Thymus (tissue), 11 donors: ENCODE data around the gene ARHGAP10. TPM values are rescaled to one million over a fixed set of nuclear protein-coding genes. Genes with fewer than 3 reads are reported as not detected.

Experiments
- DNase-seq, 9 donors: peaks; one replicate each; pipeline ENCODE4 v3.0.0-alpha.2; 2013; ENCODE audit warnings: low spot score in 9 of 9, low read depth in 6 of 9, missing footprints in 1 of 9
- H3K27ac ChIP-seq, 2 donors: one replicate each; pipeline ENCODE4 v1.5.1; 2013; ENCODE audit warnings: control low read depth in 1 of 2, low read depth in 1 of 2, low read length in 1 of 2, mild to moderate bottlenecking in 1 of 2, moderate library complexity in 1 of 2
- H3K27me3 ChIP-seq, 2 donors: one replicate each; pipeline ENCODE4 v1.5.1; 2013; ENCODE audit warnings: low read length in 1 of 2; ENCODE audit not compliant: control insufficient read depth in 2 of 2, insufficient read depth in 1 of 2
- H3K36me3 ChIP-seq, 2 donors: one replicate each; pipeline ENCODE4 v1.5.1; 2013; ENCODE audit warnings: low read length in 1 of 2, mild to moderate bottlenecking in 1 of 2, moderate library complexity in 1 of 2; ENCODE audit not compliant: control insufficient read depth in 2 of 2, insufficient read depth in 2 of 2
- H3K4me1 ChIP-seq, 2 donors: one replicate each; pipeline ENCODE4 v1.5.1; 2013; ENCODE audit warnings: low read length in 2 of 2; ENCODE audit not compliant: control insufficient read depth in 2 of 2, insufficient read depth in 2 of 2
- H3K4me3 ChIP-seq, 2 donors: one replicate each; pipeline ENCODE4 v1.5.1; 2013; ENCODE audit warnings: low read length in 2 of 2, control low read depth in 1 of 2, mild to moderate bottlenecking in 1 of 2
- H3K9me3 ChIP-seq, 2 donors: one replicate each; pipeline ENCODE4 v1.5.1; 2013; ENCODE audit warnings: low read length in 1 of 2, mild to moderate bottlenecking in 1 of 2; ENCODE audit not compliant: control insufficient read depth in 2 of 2, insufficient read depth in 1 of 2
- WGBS: extraction: QIAGEN DNeasy Blood & Tissue Kit; methylation state at CpG from one replicate; pipeline ENCODE4 v1.1.7; 2013; 5-methylcytosine and 5-hydroxymethylcytosine counted together
- polyA plus RNA-seq: library from polyadenylated mRNA; stranded (reverse); fragments of 200-250 nt; gene quantifications from one replicate; pipeline ENCODE4 v1.2.3, GENCODE V29; 2013
- total RNA-seq: library from RNA; stranded (reverse); fragments of 120-200 nt; gene quantifications from one replicate; pipeline ENCODE4 v1.2.4, GENCODE V29; 2013
- donor health status: healthy.

The ARHGAP10 gene
- total and polyA plus RNA-seq, 2 donors, result 11.8 to 13.4 TPM

DNA sequence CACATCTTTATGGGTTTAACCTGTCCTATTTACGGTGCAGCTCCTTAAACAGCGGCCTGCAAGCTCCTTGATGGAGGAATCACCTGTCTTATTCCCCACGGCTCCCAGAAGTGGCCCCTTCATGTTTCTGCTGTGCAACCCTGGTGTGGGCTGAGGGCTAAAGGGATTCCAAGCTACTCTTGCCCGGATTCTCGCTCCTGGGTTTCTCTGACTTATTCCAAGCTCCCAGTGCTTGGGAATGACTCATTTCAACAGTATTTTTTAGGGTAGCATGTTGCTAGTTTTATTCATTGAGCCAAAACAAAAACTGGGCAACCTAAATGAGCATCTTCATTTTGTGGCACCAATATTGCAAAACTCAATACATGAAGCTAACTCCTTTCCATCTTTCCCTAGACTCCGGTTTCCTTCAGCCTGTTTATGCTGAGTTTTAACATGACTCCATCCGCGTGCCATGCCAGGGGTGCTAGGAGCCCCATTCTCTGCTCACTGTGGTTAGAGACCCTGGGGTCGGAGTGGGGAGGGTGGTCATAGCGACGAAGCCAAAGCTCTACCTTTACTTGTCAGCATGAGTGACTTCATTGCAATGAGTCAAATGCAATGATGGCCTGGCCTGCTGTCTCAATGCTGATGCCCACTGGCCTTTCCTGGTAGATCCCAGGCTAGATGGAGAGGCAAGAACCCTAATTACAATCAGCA is 360.6 kb downstream of the ARHGAP10 start:
- DNase-seq, result no peak
- H3K27ac ChIP-seq, result no peak overlapping the region
- H3K36me3 ChIP-seq, result no peaks in the 10 kb centered on the region
- no peaks in the 10 kb centered on the region for H3K9me3 ChIP-seq
- H3K4me3 ChIP-seq, result no peak overlapping the region
- H3K4me1 ChIP-seq, result no peaks in the 10 kb centered on the region
- 99% methylated on average over 11 of the region's 11 CpGs for WGBS
- no peaks in the 10 kb centered on the region for H3K27me3 ChIP-seq

DNA sequence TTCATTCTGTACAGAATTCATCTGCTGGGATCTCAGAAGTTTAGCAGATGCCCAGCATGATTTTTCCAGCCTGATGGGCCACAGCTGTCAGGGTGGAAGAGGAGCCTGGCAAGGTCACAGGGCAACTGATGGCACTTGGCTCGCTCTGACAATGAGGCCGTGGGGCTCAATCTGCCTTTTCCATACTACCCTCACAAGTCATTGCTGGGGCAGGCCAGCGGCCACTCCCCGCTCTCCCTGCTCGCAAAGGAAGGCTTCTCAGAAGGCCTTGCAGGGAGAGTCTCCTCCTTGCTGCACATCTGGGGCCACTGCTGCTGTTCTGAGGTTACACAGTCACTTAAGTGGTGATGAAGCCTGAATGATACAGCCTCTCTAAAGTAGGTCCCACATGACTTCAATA is 361.2 kb downstream of the ARHGAP10 start:
- Histone ChIP-seq H3K27me3 (no peaks in the 10 kb centered on the region), H3K9me3 (no peaks in the 10 kb centered on the region), H3K4me3 (no peak overlapping the region), H3K27ac (no peak overlapping the region), H3K36me3 (no peaks in the 10 kb centered on the region), H3K4me1 (no peaks in the 10 kb centered on the region)
- DNase-seq, result no peak
- WGBS, result over 99% methylated on average over 5 of the region's 5 CpGs

DNA sequence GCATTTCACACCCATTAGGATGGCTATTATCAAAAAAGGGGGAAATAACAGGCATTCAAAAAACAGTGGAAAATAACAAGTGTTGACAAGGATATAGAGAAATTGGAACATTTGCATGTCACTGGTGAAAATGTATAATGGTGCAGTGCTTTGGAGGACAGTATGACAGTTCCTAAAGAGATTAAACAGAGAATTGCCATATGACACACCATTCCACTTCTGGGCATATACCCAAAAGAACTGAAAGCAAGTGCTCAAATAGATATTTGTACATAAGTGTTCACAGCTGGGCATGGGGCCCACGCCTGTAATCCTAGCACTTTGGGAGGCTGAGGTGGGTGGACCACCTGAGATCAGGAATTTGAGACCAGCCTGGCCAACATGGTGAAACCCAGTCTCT is 362.3 kb downstream of the ARHGAP10 start:
- Histone ChIP-seq H3K27ac (no peak overlapping the region), H3K9me3 (no peaks in the 10 kb centered on the region), H3K4me3 (no peak overlapping the region), H3K36me3 (no peaks in the 10 kb centered on the region), H3K4me1 (no peaks in the 10 kb centered on the region), H3K27me3 (no peaks in the 10 kb centered on the region)
- no peak for DNase-seq
- 94% methylated on average over 1 of the region's 1 CpG for WGBS

DNA sequence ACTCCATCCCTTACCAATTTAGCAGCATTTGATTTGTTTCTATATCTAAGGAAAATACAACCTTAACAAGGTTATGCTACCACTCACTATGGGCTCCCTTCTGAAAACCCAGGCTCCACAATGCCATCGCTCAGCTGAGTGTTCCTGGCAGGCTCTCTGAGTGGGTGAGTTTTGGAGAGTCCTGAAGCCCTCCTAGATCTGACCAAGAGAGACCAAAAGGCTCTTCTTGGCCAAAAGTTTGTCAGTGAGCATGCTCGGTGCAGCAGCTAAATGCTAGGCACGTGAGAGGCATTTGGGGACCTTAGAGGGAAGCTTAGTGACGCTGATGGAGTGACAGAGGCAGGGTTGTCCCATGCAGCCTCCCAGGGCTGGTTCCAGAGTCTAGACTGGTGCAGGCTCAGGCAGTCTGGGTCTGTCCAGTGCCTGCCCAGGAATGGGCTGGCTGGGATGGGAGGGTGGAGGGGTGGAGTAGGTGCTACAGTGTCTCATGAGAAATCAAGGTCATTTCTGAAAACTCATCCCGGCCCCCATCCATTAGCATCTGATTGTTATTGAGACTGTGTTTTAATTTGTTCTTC is 363.5 kb downstream of the ARHGAP10 start:
- no peak overlapping the region for H3K27ac ChIP-seq
- no peaks in the 10 kb centered on the region for H3K4me1 ChIP-seq
- 98% methylated on average over 5 of the region's 5 CpGs for WGBS
- H3K36me3 ChIP-seq, result no peaks in the 10 kb centered on the region
- H3K9me3 ChIP-seq, result no peaks in the 10 kb centered on the region
- H3K4me3 ChIP-seq, result no peak overlapping the region
- H3K27me3 ChIP-seq, result no peaks in the 10 kb centered on the region
- DNase-seq, result no peak

DNA sequence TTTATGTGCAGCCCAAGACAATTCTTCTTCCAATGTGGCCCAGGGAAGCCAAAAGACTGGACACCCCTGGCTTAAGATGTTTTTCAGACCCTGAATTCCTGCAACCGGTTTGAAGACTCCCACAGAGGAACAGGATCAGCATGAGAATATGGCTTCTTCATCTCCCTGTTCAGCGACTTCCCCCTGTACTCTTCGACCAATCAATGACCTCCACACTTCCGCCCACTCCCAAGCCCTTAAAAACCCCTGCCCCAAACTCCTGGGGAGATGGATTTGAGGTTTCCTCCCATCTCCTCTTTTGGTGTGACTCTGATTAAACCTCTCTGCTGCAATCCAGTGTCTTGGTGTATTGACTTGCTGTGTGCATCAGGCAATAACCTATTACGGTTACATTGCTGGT is 365.9 kb downstream of the ARHGAP10 start:
- Histone ChIP-seq H3K4me1 (no peaks in the 10 kb centered on the region), H3K4me3 (no peak overlapping the region), H3K27me3 (no peaks in the 10 kb centered on the region), H3K9me3 (no peaks in the 10 kb centered on the region), H3K27ac (no peak overlapping the region), H3K36me3 (no peaks in the 10 kb centered on the region)
- 96% methylated on average over 5 of the region's 5 CpGs for WGBS
- no peak for DNase-seq

DNA sequence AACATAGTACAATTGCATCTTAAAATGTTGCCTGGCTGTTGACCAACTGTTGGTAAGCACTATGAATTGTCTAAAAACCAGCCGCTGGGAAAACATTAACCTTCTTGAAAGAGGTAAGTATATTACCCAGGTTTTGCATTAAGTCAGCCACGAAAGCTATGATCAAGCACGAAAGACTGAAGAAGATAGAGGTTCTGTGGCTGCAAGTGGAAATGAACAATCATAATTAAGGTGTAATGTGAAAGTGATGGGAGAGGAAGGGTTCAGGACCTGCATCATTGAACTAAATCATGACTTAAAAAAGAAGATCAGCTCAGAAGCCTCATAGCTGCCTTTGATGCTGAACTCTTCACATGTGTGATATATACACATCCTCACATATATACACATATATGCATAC is 369.3 kb downstream of the ARHGAP10 start:
- 64% methylated on average over 3 of the region's 3 CpGs for WGBS
- H3K4me3 ChIP-seq, result no peak overlapping the region

DNA sequence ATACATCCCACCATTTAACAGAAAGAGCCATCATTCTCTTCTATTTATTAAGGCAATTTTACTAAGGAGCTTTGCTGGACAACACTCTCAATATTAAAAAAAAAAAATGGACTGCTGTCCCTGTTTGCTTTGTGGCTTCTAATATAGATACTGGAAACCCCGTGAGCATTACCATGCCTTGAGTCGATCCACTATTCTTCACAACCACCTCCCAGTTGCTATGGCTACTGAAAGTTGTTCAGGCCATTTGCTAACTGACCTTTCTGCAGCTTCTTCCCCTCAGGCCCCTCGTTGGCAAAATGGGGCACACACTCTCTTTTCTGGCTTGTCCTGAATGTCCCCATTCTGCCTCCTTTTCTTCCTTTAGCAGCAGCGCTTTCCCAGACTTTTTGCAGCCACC is 369.9 kb downstream of the ARHGAP10 start:
- H3K27ac ChIP-seq, result no peak overlapping the region
- H3K9me3 ChIP-seq, result no peaks in the 10 kb centered on the region
- DNase-seq, result no peak
- no peaks in the 10 kb centered on the region for H3K4me1 ChIP-seq
- H3K4me3 ChIP-seq, result no peak overlapping the region
- 61% methylated on average over 4 of the region's 4 CpGs for WGBS
- H3K36me3 ChIP-seq, result no peaks in the 10 kb centered on the region
- H3K27me3 ChIP-seq, result no peaks in the 10 kb centered on the region

More for the DNA sequence above, 369.3 kb downstream of the ARHGAP10 start:
- no peak for DNase-seq
- Histone ChIP-seq H3K4me1 (no peaks in the 10 kb centered on the region), H3K27ac (no peak overlapping the region), H3K27me3 (no peaks in the 10 kb centered on the region), H3K36me3 (no peaks in the 10 kb centered on the region), H3K9me3 (no peaks in the 10 kb centered on the region)

DNA sequence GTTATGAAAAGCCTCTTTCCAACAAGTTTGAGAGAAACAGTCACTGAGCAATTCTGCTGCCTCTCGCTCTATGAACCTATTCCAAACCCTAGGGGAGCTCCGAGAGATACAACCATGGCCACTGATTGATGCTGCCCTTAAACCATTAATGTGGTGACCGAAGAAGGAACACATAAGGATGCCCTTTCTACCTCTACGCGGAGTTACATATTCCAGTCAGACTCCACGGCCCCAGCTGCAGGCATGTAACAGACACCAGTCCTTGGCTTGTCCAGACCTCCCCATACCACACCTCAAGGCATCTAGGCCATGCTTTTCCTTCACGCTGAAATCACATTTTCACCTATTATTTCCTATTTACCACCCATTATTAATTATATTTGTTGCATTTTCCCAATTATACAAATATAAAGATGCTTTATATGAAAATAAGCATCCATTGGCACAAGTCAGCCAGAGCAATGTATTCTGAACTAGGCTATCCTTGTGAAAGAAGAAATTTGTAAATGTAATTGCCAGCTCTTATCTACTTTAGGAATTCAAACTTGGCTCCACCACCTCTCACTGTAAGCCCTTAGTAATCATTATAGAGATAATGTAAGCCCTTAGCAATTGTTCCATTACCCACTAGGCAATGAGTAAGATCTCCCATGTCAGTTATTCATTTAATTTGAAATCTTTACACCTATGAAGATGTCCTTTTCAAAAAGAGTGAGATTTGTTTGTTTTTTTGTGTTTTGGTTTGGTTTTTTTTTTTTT is 371.9 kb downstream of the ARHGAP10 start:
- WGBS, result 95% methylated on average over 7 of the region's 7 CpGs
- DNase-seq, result no peak
- Histone ChIP-seq H3K9me3 (no peaks in the 10 kb centered on the region), H3K36me3 (no peaks in the 10 kb centered on the region), H3K4me3 (no peak overlapping the region), H3K4me1 (no peaks in the 10 kb centered on the region), H3K27ac (no peak overlapping the region), H3K27me3 (no peaks in the 10 kb centered on the region)

DNA sequence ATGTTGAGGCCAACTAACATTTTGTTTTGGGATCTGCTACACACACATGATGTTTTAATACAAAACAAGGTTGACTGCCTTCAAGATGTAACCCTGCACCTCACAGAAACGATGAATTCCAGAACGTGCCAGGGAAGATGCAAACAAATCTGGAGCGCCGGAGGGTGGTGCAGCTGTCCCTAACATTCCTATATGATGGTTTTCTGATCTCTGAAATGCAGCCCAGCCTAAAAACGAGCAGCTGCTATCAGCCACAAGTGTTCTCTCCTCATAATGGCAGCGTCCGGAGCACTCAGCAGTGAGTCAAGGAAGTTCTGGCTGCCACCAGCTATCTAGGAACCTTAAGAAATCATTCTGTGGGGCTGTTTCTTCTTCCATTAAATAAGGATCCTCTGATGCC is 376.9 kb downstream of the ARHGAP10 start:
- Histone ChIP-seq H3K4me3 (no peak overlapping the region), H3K4me1 (no peaks in the 10 kb centered on the region), H3K36me3 (no peaks in the 10 kb centered on the region), H3K27ac (no peak overlapping the region), H3K9me3 (no peaks in the 10 kb centered on the region), H3K27me3 (no peaks in the 10 kb centered on the region)
- WGBS, result 95% methylated on average over 7 of the region's 7 CpGs
- no peak for DNase-seq
